Suprapubic skin (tissue), 4 donors: ENCODE measurements around the gene PHF20.

Source experiments
- CTCF ChIP-seq, 2 donors: fragments of 200-600 bp in 1 of 2; fragments of 450-650 bp in 1 of 2; sonication (generic) in 1 of 2; IDR thresholded peaks; one replicate each; pipeline ENCODE4 v1.5.1; 2016 to 2019; ENCODE audit warnings: antibody characterized with exemption in 2 of 2, mild to moderate bottlenecking in 1 of 2, moderate library complexity in 1 of 2
- POLR2A ChIP-seq, 2 donors: fragments of 450-650 bp; IDR thresholded peaks; one replicate each; pipeline ENCODE4 v1.6.1; 2017; ENCODE audit warnings: antibody characterized with exemption in 2 of 2, mild to moderate bottlenecking in 2 of 2, moderate library complexity in 2 of 2
- POLR2AphosphoS5 ChIP-seq, 3 donors: sonication (generic); formaldehyde crosslinking; IDR thresholded peaks; one replicate each; pipeline ENCODE4 v1.6.1; 2017; ENCODE audit warnings: antibody characterized with exemption in 3 of 3

GRCh38 chr20:35734777-35735649 lies 36.8 kb upstream of the PHF20 start:
- TF ChIP-seq POLR2A (IDR thresholded peaks at IDR 0.05) (no peak), CTCF (IDR thresholded peaks at IDR 0.05) (no peak), POLR2AphosphoS5 (IDR thresholded peaks at IDR 0.05) (no peak)
